OCI-LY1 (cell line): ENCODE measurements around the gene PTTG2.

Experiments used
- H2AFZ ChIP-seq: fragments of 200-600 bp; sonication (generic), shearing (Covaris generic); 2 replicates; pipeline ENCODE4 v1.6.0; 2014; ENCODE audit warnings: antibody characterized with exemption, mild to moderate bottlenecking, low read length
- H3F3A ChIP-seq: fragments of 200-600 bp; sonication (generic), shearing (Covaris generic); 2 replicates; pipeline ENCODE4 v1.6.0; 2014; ENCODE audit warnings: mild to moderate bottlenecking, antibody characterized with exemption, low read length, moderate library complexity; ENCODE audit not compliant: insufficient read depth
- H3K27ac ChIP-seq: fragments of 200-600 bp; sonication (generic); 2 replicates; pipeline ENCODE4 v1.5.1; 2014; ENCODE audit warnings: low read length, mixed run types, mild to moderate bottlenecking, low read depth; ENCODE audit not compliant: poor library complexity, severe bottlenecking
- H3K27me3 ChIP-seq: fragments of 200-600 bp; sonication (generic); 2 replicates; pipeline ENCODE4 v1.6.0; 2014; ENCODE audit warnings: antibody characterized with exemption, mild to moderate bottlenecking, low read length, moderate library complexity; ENCODE audit not compliant: insufficient read depth
- H3K36me3 ChIP-seq: fragments of 200-600 bp; sonication (generic); 2 replicates; pipeline ENCODE4 v1.6.1; 2014; ENCODE audit warnings: mild to moderate bottlenecking, antibody characterized with exemption, low read length, moderate library complexity, mixed read lengths; ENCODE audit not compliant: insufficient read depth
- H3K4me1 ChIP-seq: fragments of 200-600 bp; sonication (generic); 2 replicates; pipeline ENCODE4 v1.5.1; 2014; ENCODE audit warnings: mild to moderate bottlenecking, low read length, moderate library complexity; ENCODE audit not compliant: insufficient read depth, severe bottlenecking
- H3K4me2 ChIP-seq: fragments of 200-600 bp; sonication (generic), shearing (Covaris generic); 2 replicates; pipeline ENCODE4 v1.6.1; 2014; ENCODE audit warnings: low read length
- H3K4me3 ChIP-seq: fragments of 200-600 bp; sonication (generic); 2 replicates; pipeline ENCODE4 v1.5.1; 2014; ENCODE audit warnings: low read length, low read depth, mild to moderate bottlenecking, mixed read lengths; ENCODE audit not compliant: poor library complexity, severe bottlenecking
- H3K79me2 ChIP-seq: fragments of 200-600 bp; shearing (Covaris generic); 2 replicates; pipeline ENCODE4 v1.6.1; 2016; ENCODE audit warnings: mixed run types, low read length, mixed read lengths; ENCODE audit not compliant: insufficient read depth
- H3K9ac ChIP-seq: fragments of 200-600 bp; sonication (generic), shearing (Covaris generic); 2 replicates; pipeline ENCODE4 v1.6.1; 2014; ENCODE audit warnings: mild to moderate bottlenecking, low read length, mixed read lengths
- H3K9me2 ChIP-seq: fragments of 200-600 bp; sonication (generic), shearing (Covaris generic); 2 replicates; pipeline ENCODE4 v1.6.1; 2014; ENCODE audit warnings: low read depth, mild to moderate bottlenecking, low read length, mixed read lengths
- H3K9me3 ChIP-seq: fragments of 200-600 bp; shearing (Covaris generic); 2 replicates; pipeline ENCODE4 v1.6.1; 2014; ENCODE audit warnings: low read length, mixed read lengths
- H4K20me1 ChIP-seq: fragments of 200-600 bp; sonication (generic), shearing (Covaris generic); 2 replicates; pipeline ENCODE4 v1.6.0; 2016; ENCODE audit warnings: mild to moderate bottlenecking, low read length; ENCODE audit not compliant: insufficient read depth
- CTCF ChIP-seq: fragments of 200-600 bp; sonication (generic), shearing (Covaris generic); IDR thresholded peaks from 2 replicates; pipeline ENCODE4 v1.5.1; 2017; ENCODE audit warnings: mild to moderate bottlenecking, antibody characterized with exemption, low read length, moderate library complexity, mixed read lengths
- EZH2 ChIP-seq: fragments of 200-600 bp; sonication (generic), shearing (Covaris generic); IDR thresholded peaks from 2 replicates; pipeline ENCODE4 v1.8.0; 2017; ENCODE audit warnings: borderline replicate concordance, mixed run types, mild to moderate bottlenecking, antibody characterized with exemption, low read length, moderate library complexity, mixed read lengths

Gene PTTG2

GRCh38 chr4:37991623-37992410, 31.6 kb downstream of the PTTG2 start:
- peaks cover 37% of the 10 kb centered on the region for H3K36me3 ChIP-seq
- H4K20me1 ChIP-seq = no peaks in the 10 kb centered on the region
- H3K4me3 ChIP-seq = peak overlapping the region; percentile 28
- H3K4me1 ChIP-seq = peaks cover 96% of the 10 kb centered on the region
- H3K79me2 ChIP-seq = peaks cover 74% of the 10 kb centered on the region
- H3K9me2 ChIP-seq = no peaks in the 10 kb centered on the region
- no peaks in the 10 kb centered on the region for H3K9me3 ChIP-seq
- H3K4me2 ChIP-seq = peak overlapping the region; percentile 68
- H3K27ac ChIP-seq = peak overlapping the region; percentile 100
- no peak overlapping the region for H2AFZ ChIP-seq
- no peaks in the 10 kb centered on the region for H3K27me3 ChIP-seq
- H3F3A ChIP-seq = 0 out of 2 replicates have a peak, but pooled peaks cover 9% of the 10 kb centered on the region
- no peak for TF ChIP-seq EZH2
- TF ChIP-seq CTCF = no peak
- peak overlapping the region; percentile 63 for H3K9ac ChIP-seq

DNA sequence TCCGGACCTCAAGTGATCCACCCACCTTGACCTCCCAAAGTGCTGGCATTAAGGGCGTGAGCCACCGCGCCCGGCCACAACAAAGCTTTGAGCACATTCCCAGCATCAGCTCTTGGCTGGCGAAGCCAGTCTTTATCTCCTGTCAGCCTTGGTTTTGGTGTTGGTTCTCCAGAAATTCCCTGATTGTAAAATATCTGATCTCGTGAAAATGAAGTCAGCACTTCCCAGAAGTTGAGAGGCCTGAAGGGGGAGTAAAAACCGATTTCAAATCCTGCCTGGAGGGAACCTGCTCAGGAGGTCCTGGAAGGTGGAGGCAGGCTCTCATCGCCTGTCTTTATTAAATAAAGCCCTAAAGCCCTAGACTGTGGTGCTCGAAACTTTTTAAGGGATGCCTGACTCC, 33.6 kb downstream of the PTTG2 start:
- no peaks in the 10 kb centered on the region for H3K9me3 ChIP-seq
- H3K9ac ChIP-seq = peak overlapping the region; percentile 57; the same call in 1 of the 2 replicates
- peaks cover 96% of the 10 kb centered on the region for H3K4me1 ChIP-seq
- peaks cover 23% of the 10 kb centered on the region for H3K36me3 ChIP-seq
- peak overlapping the region; percentile 64 for H3K4me2 ChIP-seq
- peak overlapping the region; percentile 91 for H3K27ac ChIP-seq
- no peak overlapping the region for H2AFZ ChIP-seq
- H3K4me3 ChIP-seq = peak overlapping the region; percentile 35
- H3K9me2 ChIP-seq = no peaks in the 10 kb centered on the region
- TF ChIP-seq CTCF (no peak), EZH2 (no peak)
- 0 out of 2 replicates have a peak, but pooled peaks cover 4% of the 10 kb centered on the region for H3F3A ChIP-seq
- no peaks in the 10 kb centered on the region for H3K27me3 ChIP-seq
- peaks cover 76% of the 10 kb centered on the region for H3K79me2 ChIP-seq
- H4K20me1 ChIP-seq = no peaks in the 10 kb centered on the region

DNA sequence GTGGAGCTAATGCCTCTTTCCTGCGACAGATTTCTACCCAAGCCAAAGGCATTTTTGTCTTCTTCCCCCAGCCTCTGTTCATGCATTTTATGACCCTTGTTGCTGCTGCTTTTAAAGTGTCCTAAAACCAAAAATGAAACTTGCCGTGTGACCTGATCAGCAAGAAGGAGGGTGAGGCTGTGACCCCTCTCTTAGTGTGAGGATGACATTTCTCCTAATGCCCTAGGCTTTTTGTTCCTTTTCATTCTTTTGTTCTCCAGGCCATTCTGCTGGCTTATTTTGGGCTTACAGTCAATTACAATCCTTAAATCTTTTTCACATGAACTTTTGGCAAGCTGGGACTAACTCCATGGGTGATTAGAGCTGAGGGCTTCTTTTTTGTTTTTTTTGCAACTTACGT, 34.4 kb downstream of the PTTG2 start:
- H3K4me3 ChIP-seq = peak overlapping the region; percentile 35
- no peaks in the 10 kb centered on the region for H4K20me1 ChIP-seq
- H3K4me2 ChIP-seq = peak overlapping the region; percentile 64
- peak overlapping the region; percentile 91 for H3K27ac ChIP-seq
- no peaks in the 10 kb centered on the region for H3K27me3 ChIP-seq
- H3K9me3 ChIP-seq = no peaks in the 10 kb centered on the region
- no peaks in the 10 kb centered on the region for H3K9me2 ChIP-seq
- no peak for TF ChIP-seq CTCF
- H3K79me2 ChIP-seq = peaks cover 84% of the 10 kb centered on the region
- H3K36me3 ChIP-seq = peaks cover 18% of the 10 kb centered on the region
- H3K9ac ChIP-seq = peak overlapping the region; percentile 57
- H2AFZ ChIP-seq = no peak overlapping the region
- no peaks in the 10 kb centered on the region for H3F3A ChIP-seq
- peaks cover 96% of the 10 kb centered on the region for H3K4me1 ChIP-seq
